Transverse colon (tissue), 4 donors: Measurements from ENCODE around the gene MT1E. TPM values are rescaled to one million over a fixed set of nuclear protein-coding genes. Genes with fewer than 3 reads are reported as not detected.
A peak's percentile ranks its signal among the peaks of the same experiment; 100 is the strongest.

Experiments
- DNase-seq: peaks from one replicate; pipeline ENCODE4 v3.0.0-alpha.2; 2019
- H3K27ac ChIP-seq, 4 donors: fragments of 200-600 bp; sonication (generic); 2 replicates each; pipeline ENCODE4 v1.5.1; 2016 to 2018; ENCODE audit warnings: inconsistent platforms in 4 of 4
- H3K27me3 ChIP-seq: fragments of 200-600 bp; sonication (generic); 2 replicates; pipeline ENCODE4 v1.5.1; 2017; ENCODE audit warnings: inconsistent platforms
- H3K36me3 ChIP-seq, 4 donors: fragments of 200-600 bp; sonication (generic); 2 replicates each; pipeline ENCODE4 v1.5.1; 2017 to 2019; ENCODE audit warnings: inconsistent platforms in 4 of 4
- H3K4me1 ChIP-seq, 4 donors: fragments of 200-600 bp; sonication (generic); 2 replicates each; pipeline ENCODE4 v1.5.1; 2017 to 2020; ENCODE audit warnings: inconsistent platforms in 4 of 4
- H3K4me3 ChIP-seq, 4 donors: fragments of 200-600 bp; sonication (generic); 1 replicate in 1 of 4; 2 replicates in 3 of 4; pipeline versions ENCODE4 v1.5.1 to v1.6.1; 2017 to 2019; ENCODE audit warnings: inconsistent platforms in 4 of 4
- H3K9me3 ChIP-seq, 2 donors: fragments of 200-600 bp; sonication (generic); 2 replicates each; pipeline ENCODE4 v1.5.1; 2017 to 2019; ENCODE audit warnings: inconsistent platforms in 2 of 2
- EP300 ChIP-seq: sonication (generic); formaldehyde crosslinking; IDR thresholded peaks from one replicate; pipeline ENCODE4 v1.6.1; 2017; ENCODE audit warnings: antibody characterized with exemption, low read depth
- POLR2A ChIP-seq: fragments of 450-650 bp; IDR thresholded peaks from one replicate; pipeline ENCODE4 v1.6.1; 2016; ENCODE audit warnings: antibody characterized with exemption, mild to moderate bottlenecking, moderate library complexity
- POLR2AphosphoS5 ChIP-seq, 3 donors: sonication (generic); formaldehyde crosslinking; IDR thresholded peaks; one replicate each; pipeline ENCODE4 v1.6.1; 2016; ENCODE audit warnings: antibody characterized with exemption in 3 of 3
- WGBS, 2 donors: methylation state at CpG; one replicate each; pipeline ENCODE4 v1.1.5; 2018; ENCODE audit warnings: low coverage in 1 of 2; 5-methylcytosine and 5-hydroxymethylcytosine counted together
- in situ Hi-C, 4 donors: fragments of 200-750 bp; cut with MboI; loops; one replicate each; pipeline versions ENCODE4 v1.15.0 to v1.15.1; 2017; ENCODE audit warnings: low sequenced_read_pairs in 3 of 4, low pct_ligation_motif_present in 1 of 4, low pct_unique_long_range_greater_than_20kb in 1 of 4
- intact Hi-C: fragments of 100-400 bp; cut with DNase I; formaldehyde crosslinking; loops from one replicate; pipeline ENCODE4 v1.15.1; 2023; ENCODE audit warnings: low total_unique reads
- total RNA-seq, 4 donors: library from RNA; depleted of rRNA; stranded (reverse); fragments of >200 nt; gene quantifications; one replicate each; pipeline ENCODE4 v1.1.0, GENCODE V29; 2016
- TF ChIP-seq, protein P1 (sequence below), 5 experiments: fragments of 200-600 bp in 3 of 5; fragments of 450-650 bp in 2 of 5; sonication (generic) in 3 of 5; IDR thresholded peaks; 1 replicate in 2 of 5; 2 replicates in 3 of 5; pipeline ENCODE4 v1.5.1; 2016 to 2017; ENCODE audit warnings: antibody characterized with exemption in 5 of 5, inconsistent platforms in 3 of 5, mild to moderate bottlenecking in 2 of 5, moderate library complexity in 1 of 5

Gene MT1E
- total RNA-seq, 4 donors from 2014 or later: 109 to 1,058 (median 257) TPM

DNA sequence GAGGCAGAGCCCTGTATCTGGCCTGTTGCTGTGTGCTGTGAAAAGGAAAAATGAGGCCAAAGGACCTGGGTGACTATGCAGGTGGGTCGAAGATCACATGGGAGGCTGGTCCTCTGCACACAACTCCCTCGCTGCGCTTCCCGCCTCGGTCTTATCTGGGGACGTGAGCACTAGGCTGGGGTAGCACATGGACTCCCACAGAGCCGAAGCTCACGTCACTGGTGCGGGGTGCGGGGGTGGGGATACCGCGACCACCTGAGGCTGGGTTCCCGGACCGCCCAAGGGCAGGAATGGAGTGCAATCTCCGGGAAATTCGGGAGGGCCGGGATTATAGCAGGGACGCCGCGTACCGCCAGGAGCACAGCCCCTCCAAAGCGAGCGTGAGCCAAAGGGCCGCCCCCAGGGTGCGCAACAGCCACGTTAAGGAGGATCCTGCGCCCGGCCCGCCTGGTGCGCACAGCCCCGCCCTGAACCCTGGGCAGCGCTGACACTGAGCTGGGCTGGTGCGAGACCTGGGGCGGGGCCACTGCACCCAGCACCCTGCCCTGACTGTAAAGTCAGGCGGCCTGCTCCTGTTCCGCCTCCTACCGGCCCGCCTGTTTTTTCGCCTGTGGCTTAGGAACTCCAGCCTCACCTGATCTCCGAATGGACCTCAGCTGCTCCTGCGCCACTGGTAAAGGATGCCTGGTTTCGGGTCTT lies 17.6 kb downstream of the MT1E start:
- H3K36me3 ChIP-seq: no peaks in the 10 kb centered on the region
- peaks cover 13 to 38% (median 24%) of the 10 kb centered on the region in 4 donors for H3K4me1 ChIP-seq
- TF ChIP-seq, protein P1, sequence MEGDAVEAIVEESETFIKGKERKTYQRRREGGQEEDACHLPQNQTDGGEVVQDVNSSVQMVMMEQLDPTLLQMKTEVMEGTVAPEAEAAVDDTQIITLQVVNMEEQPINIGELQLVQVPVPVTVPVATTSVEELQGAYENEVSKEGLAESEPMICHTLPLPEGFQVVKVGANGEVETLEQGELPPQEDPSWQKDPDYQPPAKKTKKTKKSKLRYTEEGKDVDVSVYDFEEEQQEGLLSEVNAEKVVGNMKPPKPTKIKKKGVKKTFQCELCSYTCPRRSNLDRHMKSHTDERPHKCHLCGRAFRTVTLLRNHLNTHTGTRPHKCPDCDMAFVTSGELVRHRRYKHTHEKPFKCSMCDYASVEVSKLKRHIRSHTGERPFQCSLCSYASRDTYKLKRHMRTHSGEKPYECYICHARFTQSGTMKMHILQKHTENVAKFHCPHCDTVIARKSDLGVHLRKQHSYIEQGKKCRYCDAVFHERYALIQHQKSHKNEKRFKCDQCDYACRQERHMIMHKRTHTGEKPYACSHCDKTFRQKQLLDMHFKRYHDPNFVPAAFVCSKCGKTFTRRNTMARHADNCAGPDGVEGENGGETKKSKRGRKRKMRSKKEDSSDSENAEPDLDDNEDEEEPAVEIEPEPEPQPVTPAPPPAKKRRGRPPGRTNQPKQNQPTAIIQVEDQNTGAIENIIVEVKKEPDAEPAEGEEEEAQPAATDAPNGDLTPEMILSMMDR (IDR thresholded peaks at IDR 0.05): peak; percentile 38 to 62 (median 43)
- TF ChIP-seq POLR2A: peak; percentile 51
- peak; percentile 69 for TF ChIP-seq EP300
- TF ChIP-seq POLR2AphosphoS5 (IDR thresholded peaks at IDR 0.05): peak in 2 of 3 donors; percentile 44 to 49
- 11% methylated on average over 42 of the region's 42 CpGs; no CpG with 5 or more reads in 1 of the 2 donors for whole genome bisulfite sequencing, 2 donors
- peaks cover 60% of the 10 kb centered on the region for H3K27me3 ChIP-seq
- in situ Hi-C loops (no loop called here), intact Hi-C loops (no loop called here)
- H3K27ac ChIP-seq: peak overlapping the region in 3 of 4 donors; percentile 5 to 52 (median 34)
- peak; percentile 89 for DNase-seq
- no peaks in the 10 kb centered on the region for H3K9me3 ChIP-seq
- peak overlapping the region in 3 of 4 donors; percentile 19 to 48 (median 31) for H3K4me3 ChIP-seq

DNA sequence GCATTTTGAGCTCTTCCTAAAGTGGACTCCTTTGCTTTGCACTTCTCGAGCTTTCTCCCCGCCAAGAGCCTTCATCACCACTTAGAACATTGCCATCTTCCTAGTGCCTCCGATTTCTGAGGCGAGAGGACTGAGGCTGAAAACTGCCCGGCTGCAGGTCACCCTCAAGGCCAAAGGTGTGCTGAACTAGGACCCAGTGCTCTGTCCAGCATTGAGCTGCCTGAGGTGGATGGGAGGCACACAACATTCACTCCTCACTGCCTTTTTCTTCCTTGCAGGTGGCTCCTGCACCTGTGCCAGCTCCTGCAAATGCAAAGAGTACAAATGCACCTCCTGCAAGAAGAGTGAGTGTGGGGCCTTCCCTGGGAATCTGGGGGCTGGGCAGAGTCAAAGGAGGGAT lies 18.3 kb downstream of the MT1E start:
- intact Hi-C loops: no loop called here
- Histone ChIP-seq H3K27ac (peak overlapping the region in 2 of 4 donors; percentile 34 to 52), H3K36me3 (no peaks in the 10 kb centered on the region), H3K27me3 (peaks cover 60% of the 10 kb centered on the region), H3K4me1 (peaks cover 9 to 32% (median 18%) of the 10 kb centered on the region in 4 donors), H3K9me3 (no peaks in the 10 kb centered on the region), H3K4me3 (peak overlapping the region in 1 of 4 donors; percentile 48)
- in situ Hi-C loops: no loop called here
- TF ChIP-seq, protein P1 (IDR thresholded peaks at IDR 0.05): no peak
- TF ChIP-seq POLR2A (no peak), EP300 (no peak), POLR2AphosphoS5 (IDR thresholded peaks at IDR 0.05) (no peak)
- 46% methylated on average over 5 of the region's 5 CpGs; no CpG with 5 or more reads in 1 of the 2 donors for WGBS, 2 donors
- DNase-seq: no peak

DNA sequence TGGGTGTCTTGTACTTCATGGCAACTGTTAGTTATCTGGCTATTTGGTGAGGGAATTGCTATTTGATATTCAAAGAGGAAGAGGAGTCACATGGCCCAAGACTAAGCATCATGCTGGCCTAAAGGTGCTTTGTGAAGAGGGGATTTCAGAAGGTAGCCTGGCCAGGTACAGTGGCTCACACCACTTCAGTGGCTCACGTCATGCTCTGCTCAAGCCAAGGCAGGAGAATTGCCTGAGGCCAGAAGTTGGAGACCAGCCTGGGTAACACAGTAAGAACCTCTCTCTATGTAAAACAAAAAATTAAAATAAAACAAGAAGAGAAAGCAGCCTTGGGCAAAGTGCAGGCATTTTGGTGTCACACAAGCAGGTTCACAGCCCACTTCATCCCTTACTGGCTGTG lies 19.7 kb downstream of the MT1E start:
- 71 to 95% methylated on average over 1 of the region's 1 CpG for WGBS, 2 donors
- Histone ChIP-seq H3K36me3 (no peaks in the 10 kb centered on the region), H3K4me1 (peaks cover 5 to 27% (median 17%) of the 10 kb centered on the region in 4 donors), H3K27ac (no peak overlapping the region), H3K27me3 (peaks cover 57% of the 10 kb centered on the region), H3K4me3 (no peak overlapping the region), H3K9me3 (no peaks in the 10 kb centered on the region)
- no peak for DNase-seq
- intact Hi-C loops (no loop called here), in situ Hi-C loops (no loop called here)
- TF ChIP-seq POLR2A: no peak
- TF ChIP-seq, protein P1 (IDR thresholded peaks at IDR 0.05): no peak
- no peak for TF ChIP-seq POLR2AphosphoS5 (IDR thresholded peaks at IDR 0.05)
- TF ChIP-seq EP300: no peak

DNA sequence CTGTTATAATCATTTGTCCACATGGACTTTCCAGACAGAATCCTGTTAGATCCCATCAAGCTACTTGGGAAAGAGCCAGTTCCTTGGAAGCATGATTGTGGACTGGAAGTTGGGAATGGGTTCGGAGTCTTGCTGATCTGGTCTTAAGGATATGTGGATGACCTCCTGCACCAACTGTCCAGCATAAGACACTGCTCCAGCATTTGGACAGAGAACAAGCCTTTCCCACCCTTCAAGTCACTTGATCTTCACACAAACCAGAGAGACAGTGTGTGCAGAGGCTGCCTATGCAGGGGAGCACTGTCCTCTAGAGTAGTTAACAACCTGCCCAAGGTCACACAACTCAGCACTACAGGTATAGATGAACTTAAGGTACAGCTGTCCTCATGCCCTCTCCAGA lies 20.3 kb downstream of the MT1E start:
- Histone ChIP-seq H3K27ac (no peak overlapping the region), H3K4me1 (peaks cover 5 to 27% (median 17%) of the 10 kb centered on the region in 4 donors), H3K27me3 (peaks cover 52% of the 10 kb centered on the region), H3K4me3 (no peak overlapping the region), H3K36me3 (no peaks in the 10 kb centered on the region), H3K9me3 (no peaks in the 10 kb centered on the region)
- TF ChIP-seq POLR2AphosphoS5 (IDR thresholded peaks at IDR 0.05): no peak
- TF ChIP-seq EP300: no peak
- TF ChIP-seq, protein P1 (IDR thresholded peaks at IDR 0.05): no peak
- no peak for TF ChIP-seq POLR2A
- in situ Hi-C loops: no loop called here
- 0% methylated on average over 1 of the region's 1 CpG; no CpG with 5 or more reads in 1 of the 2 donors for WGBS, 2 donors
- intact Hi-C loops: no loop called here
- no peak for DNase-seq
